SH-SY5Y (cell line): ENCODE data around the gene SYK.

Experiments
- GATA2 ChIP-seq: IDR thresholded peaks from 2 replicates; pipeline ENCODE4 v1.6.1; 2011; ENCODE audit warnings: mild to moderate bottlenecking, low read depth, low read length
- GATA3 ChIP-seq: IDR thresholded peaks from 2 replicates; pipeline ENCODE4 v1.6.1; 2011; ENCODE audit warnings: low read depth, mild to moderate bottlenecking, low read length, moderate library complexity

- TF ChIP-seq GATA2 (no peak), GATA3 (no peak)
Observed at GRCh38 chr9:90940280-90940679, 138.7 kb downstream of the SYK start.
